Stimulated activated CD4-positive, alpha-beta T cell treated with anti-CD3 and anti-CD28 coated beads, TNF-alpha, amount 100 ng/mL, for 24 hours (primary cell): Measurements from ENCODE around the gene CD151.

Source experiments
- DNase-seq, 3 experiments: peaks; one replicate each; pipeline ENCODE4 v3.0.0-alpha.2; 2020; ENCODE audit warnings: low read depth in 3 of 3

The CD151 gene

GRCh38 chr11:843086-843734 lies 10.5 kb downstream of the CD151 start:
- no peak for DNase-seq

GRCh38 chr11:843818-844692 lies 11.3 kb downstream of the CD151 start:
- no peak for DNase-seq

- DNase-seq = no peak
Observed at GRCh38 chr11:844693-845644, 12.2 kb downstream of the CD151 start.

- no peak for DNase-seq
Observed at GRCh38 chr11:845872-846495, 13.2 kb downstream of the CD151 start.

GRCh38 chr11:846496-847098 lies 13.8 kb downstream of the CD151 start:
- DNase-seq = no peak

- no peak for DNase-seq
Observed at GRCh38 chr11:847876-848275, 15.1 kb downstream of the CD151 start.

- peak; percentile 23 to 59 (median 44) for DNase-seq
Observed at GRCh38 chr11:848380-848931, 15.7 kb downstream of the CD151 start.

- peak in 1 of 3 experiments; percentile 50 for DNase-seq
Observed at GRCh38 chr11:849104-849824, 16.5 kb downstream of the CD151 start.

GRCh38 chr11:849951-850774 lies 17.4 kb downstream of the CD151 start:
- no peak for DNase-seq

GRCh38 chr11:850775-851763 lies 18.3 kb downstream of the CD151 start:
- no peak for DNase-seq

GRCh38 chr11:852762-853161 lies 20.0 kb downstream of the CD151 start:
- DNase-seq = no peak

GRCh38 chr11:853682-854448 lies 21.1 kb downstream of the CD151 start:
- no peak for DNase-seq

GRCh38 chr11:854601-855329 lies 22.0 kb downstream of the CD151 start:
- DNase-seq = no peak

- no peak for DNase-seq
Observed at GRCh38 chr11:855330-855674, 22.6 kb downstream of the CD151 start.

- no peak for DNase-seq
Observed at GRCh38 chr11:855796-856195, 23.0 kb downstream of the CD151 start.

GRCh38 chr11:856397-856796 lies 23.6 kb downstream of the CD151 start:
- no peak for DNase-seq
